ENCODE measurements around the gene ROBO1.

ROBO1 gene

DNA sequence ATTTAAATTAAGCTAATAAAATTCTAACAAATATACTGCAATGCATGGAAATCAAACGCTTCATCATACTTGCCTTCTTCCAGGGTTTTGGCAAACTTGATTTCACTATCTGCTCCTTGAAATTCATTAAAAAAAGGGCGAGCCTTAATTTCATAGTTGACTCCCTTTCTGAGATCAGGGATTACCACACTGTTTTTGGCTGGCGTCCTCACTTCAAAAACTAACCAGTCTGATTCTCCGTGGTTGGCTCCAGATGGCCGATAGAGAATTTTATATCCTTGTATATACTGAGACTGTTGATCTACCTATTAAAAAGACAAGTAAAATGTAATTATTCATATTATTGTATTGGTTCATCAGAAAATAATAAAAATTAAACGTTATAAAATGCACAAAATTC is 1106.8 kb downstream of the ROBO1 start:
- no peak for DNase-seq

GRCh38 chr3:78659386-78659987 is 1108.3 kb downstream of the ROBO1 start:
- no peak for DNase-seq

GRCh38 chr3:78647726-78648125 is 1120.1 kb downstream of the ROBO1 start:
- DNase-seq: no peak

- no peak for DNase-seq
These were observed 1122.0 kb downstream of the ROBO1 start for GRCh38 chr3:78645628-78646310.

DNA sequence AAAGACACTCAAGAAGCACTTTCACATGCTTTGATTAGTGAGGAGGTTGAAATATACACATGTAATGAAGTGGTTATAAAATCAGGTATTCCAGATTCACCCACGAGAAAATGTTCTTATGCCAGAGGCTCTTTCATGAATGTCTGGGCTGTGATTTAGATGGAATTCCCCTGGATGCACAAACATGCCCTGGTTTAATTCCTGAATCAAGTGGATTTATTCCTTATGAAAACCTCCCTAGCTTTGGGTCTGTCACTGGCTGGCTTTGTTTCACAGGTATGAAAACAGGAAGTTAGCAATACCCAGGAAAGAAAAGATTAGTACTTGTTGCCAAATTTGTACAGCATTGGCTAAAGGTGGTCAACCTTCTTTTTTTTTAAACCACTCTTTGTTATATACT is 1123.0 kb downstream of the ROBO1 start:
- DNase-seq: no peak

GRCh38 chr3:78642226-78643035 is 1125.4 kb downstream of the ROBO1 start:
- no peak for DNase-seq

GRCh38 chr3:78641703-78642102 is 1126.1 kb downstream of the ROBO1 start:
- no peak for DNase-seq

- DNase-seq: no peak
These were observed 1133.5 kb downstream of the ROBO1 start for GRCh38 chr3:78634316-78634715.

DNA sequence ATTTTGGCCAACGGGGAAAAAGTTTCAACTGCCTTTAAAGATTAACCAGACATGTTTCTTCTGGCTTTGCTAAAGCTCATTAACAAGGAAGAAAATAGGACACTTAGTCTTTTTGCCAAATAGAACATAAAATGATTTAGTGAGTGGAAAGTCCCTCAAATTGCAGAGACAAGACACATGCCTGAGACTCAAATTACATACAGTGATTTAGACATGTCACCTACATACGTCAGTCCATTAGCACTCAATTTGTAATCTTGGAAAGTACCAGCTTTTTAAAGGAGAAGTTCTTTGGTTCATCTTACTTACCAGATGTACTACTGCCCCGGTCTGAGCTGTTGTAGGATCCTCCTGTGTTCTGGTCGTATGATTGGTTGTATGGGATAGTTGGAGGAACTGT is 1134.2 kb downstream of the ROBO1 start:
- no peak for DNase-seq

- DNase-seq: no peak
These were observed 1134.8 kb downstream of the ROBO1 start for GRCh38 chr3:78632925-78633553.

DNA sequence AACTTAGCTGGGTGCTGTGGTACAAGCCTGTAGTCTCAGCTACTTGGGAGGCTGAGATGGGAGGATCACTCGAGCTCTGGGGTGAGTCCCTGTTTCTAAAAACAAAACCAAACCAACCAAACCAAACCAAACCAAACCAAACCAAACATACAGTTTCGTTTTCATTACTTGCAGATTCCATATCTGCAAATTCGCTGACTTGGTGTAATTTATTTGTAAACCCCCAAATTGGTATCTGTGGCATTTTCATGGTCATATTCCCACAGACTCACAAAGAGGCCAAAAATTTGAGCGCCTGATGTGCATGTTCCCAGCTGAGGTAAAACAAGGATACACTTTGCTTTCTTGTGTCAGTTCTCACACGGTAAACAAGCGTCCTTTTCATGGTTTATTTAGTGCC is 1138.3 kb downstream of the ROBO1 start:
- no peak for DNase-seq

GRCh38 chr3:78621061-78621716 is 1146.6 kb downstream of the ROBO1 start:
- no peak for DNase-seq

DNA sequence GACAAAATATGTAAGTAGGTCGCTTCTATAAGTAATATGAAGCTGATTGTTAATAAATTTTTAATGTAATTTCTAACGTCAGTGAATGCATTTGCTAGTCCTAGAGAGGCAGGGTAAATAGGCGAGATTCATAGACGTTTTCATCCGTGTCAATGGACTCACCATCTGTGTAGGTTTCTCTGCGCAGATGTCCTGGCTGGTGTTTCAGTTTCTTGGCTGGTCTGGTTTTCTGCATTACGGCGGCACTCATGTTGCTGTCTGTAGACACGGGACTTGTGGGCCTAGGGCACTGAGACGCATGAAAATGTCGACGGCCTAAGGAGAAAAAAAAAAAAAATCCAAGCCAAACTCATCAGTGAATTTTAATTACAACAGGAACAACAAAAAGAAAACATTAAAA is 1153.3 kb downstream of the ROBO1 start:
- DNase-seq: no peak

DNA sequence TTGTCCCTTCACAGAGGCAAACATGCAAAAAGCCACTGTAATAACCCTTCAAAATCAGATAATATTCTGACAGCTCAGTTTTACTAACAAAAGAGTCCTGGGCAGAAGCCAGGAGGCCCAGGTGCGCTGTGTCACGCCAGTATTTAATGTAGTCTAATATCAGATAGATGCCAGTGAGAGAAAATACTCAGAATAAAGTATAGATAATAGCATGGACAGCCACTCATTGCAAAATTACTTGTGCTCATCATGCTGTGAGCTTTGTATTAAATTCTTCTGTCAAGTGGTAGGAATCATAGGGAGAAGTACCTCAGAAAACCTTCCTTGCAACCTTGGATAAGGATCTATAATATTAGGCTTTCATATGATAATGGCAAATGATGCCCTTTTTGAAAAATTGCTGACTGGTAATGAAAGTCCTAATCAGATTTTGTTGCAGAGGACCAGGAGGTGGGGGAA is 1154.3 kb downstream of the ROBO1 start:
- no peak for DNase-seq

DNA sequence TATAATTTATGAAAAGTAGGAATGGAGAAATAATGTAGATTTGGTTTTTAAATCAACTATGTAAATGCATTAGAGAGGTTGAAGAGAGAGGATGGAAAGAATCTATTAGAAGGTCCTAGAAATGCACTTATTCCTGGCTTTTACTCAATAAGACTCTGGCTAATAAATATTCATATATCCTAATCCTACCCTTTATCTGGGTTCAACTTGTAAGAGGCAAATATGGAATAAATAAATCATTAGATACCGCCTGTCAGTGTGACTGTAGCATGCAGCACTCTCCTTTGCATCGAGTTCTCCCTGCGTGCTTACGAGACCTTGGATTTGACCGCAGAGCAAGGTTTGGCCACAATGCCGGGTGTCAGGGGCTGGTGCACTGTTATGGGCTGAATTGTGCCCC is 1156.5 kb downstream of the ROBO1 start:
- no peak for DNase-seq

DNA sequence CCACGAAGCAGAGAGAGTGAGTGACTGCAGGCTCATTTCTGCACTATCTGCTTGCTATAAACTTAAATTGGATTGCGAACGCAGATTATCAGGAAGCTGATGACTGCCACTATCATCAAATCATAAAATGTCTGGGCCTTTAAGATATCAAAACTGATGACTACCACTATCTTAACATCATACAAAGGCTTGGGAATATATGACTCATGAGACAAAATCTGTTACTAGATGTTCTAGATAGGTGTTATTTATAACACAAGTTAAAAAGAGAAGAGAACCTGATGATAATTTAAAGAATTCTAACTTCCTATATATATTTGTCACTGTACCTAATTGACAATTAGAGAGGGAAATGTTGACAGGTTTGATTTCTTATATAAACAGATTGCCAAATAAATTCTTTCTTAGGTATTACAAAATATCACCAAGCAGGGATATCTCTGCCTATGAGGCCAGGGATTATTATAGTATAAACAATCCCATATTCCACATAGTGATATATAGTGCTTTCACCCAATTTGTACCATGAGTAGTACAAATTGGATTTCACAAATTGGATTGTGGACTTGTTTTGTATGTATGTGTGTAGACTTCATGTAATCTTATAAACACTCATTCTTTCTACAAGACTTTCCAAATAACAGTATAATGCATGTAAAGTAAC is 1157.2 kb downstream of the ROBO1 start:
- DNase-seq: no peak

DNA sequence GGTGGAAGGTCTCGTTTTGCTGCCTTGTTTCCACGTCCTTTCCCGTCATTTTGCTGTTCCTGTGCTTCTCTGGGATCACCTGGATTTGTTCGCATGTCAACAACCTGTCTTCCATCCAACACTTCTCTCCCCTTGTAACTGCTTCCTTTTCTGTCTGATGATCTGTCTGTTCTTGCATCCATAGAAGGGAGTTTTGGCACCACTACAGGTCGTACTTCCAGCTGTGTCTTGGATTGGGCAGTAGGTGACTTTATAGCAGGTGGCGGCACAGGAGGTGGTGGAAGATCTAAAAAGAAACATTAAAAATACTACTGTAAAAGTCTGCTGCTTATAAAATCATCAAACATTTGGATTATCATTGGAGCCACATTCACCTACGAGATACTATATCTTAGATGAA is 1161.0 kb downstream of the ROBO1 start:
- no peak for DNase-seq

DNA sequence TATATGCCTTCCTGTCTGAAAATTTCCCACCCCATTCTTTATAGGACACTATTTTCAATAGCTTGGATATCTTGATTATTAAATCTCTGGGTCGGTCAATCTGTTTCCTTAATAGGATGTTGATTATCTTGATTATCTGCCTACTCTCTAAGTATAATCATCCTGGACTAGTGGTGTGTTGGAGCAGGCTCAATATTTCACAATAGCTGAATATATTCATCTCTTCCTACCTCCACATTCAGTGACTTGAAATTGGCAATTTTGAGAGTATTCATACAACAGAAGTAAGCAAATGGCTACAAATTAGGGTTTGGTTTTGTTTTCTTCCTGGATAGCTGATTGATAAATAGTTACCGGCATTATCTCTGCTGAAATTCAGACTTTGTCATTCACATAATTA is 1162.6 kb downstream of the ROBO1 start:
- no peak for DNase-seq

GRCh38 chr3:78604341-78604740 is 1163.5 kb downstream of the ROBO1 start:
- DNase-seq: no peak

GRCh38 chr3:78601249-78601648 is 1166.5 kb downstream of the ROBO1 start:
- DNase-seq: no peak

- no peak for DNase-seq
These were observed 1178.0 kb downstream of the ROBO1 start for GRCh38 chr3:78589778-78590177.

DNA sequence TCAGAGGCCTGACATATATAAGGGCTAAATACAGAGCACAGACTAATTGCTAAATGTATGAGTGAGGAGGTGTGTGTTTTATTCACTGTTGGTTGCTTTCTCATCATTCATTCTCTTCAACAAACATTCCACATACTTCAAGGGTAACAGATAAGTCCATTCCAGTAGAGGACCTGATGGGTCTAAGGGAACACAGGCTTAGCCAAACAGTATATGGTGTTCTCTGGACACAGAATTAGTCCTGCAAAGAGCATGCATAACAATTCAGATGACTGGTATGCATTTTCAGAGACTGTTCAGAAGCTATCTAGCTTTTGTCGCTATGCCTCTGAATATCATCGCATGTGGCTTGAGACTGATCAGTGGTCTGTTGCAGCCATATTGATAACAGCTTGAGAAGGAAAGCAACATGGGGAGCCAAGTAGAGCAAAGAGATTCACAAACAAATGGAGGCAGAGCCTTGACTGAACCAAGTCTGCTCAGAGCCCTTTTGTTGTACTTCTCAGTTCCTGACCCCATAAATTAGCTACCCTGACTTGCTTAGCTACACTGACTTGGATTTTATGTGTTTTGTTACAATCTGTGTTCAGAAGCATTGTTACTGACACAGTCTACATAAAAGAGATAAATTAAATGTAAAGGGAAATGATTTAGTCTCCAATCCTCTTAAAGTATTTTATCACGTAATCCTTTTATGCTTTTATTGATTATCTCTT is 1178.7 kb downstream of the ROBO1 start:
- no peak for DNase-seq
